Measurements from ENCODE around the gene DLG2.

Gene DLG2

DNA sequence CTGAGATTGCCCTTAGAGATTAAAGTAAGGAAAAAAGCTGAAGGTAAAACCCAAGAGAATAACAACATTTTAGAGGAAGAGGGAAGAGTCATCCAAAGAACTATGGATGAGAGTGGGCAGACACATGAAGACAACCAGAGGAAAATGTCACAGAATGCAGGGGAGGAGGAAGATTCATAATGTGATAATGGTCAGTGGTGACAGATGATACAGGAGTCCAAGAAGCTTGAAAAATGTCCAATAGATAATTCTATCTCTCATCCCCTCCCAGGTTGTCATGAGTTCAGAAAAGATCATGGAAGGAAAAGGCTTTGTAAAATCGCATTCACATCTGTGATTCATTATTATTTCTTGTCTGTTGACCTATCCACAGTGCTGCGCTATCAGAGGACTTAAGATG is 2058.6 kb downstream of the DLG2 start:
- DNase-seq (ENCODE audit: low read depth), result no peak

DNA sequence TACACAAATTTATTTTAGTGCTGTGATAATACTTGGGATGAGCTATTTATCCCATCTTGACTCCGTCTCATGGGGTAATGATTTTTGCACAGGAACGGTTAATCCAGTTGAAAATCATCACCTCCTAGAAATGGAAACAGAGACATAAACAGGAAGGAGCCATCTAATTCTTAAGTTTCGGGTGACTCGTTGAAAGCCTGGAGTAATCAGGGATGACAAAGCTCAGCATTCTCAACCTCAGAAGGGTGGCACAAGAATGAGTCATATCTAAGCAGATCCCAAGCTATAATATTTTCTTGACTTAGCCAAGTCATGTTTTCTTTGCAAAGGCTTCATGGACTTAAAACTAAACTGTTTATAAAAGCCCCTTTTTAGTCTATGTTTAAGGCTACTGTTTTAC is 2060.2 kb downstream of the DLG2 start:
- no peak for DNase-seq (ENCODE audit: low read depth)

DNA sequence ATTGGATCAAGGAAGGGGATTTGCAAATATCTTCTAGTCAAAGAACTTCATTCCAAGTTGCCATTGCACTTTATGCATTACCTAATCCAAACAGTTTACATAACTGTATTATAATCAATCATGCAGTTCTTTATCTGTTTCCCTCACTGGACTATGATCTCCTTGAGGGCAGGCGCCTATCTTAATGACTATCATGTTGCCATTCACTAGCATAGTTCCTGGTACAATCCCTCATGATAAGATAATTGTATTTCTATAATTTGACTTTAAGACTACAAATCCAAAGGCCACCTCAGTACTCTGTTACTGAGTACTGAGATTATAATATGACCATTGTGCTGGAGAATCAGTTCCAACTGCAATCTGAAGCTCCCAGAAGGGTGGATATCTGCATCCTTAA is 2062.3 kb downstream of the DLG2 start:
- DNase-seq (ENCODE audit: low read depth), result no peak

DNA sequence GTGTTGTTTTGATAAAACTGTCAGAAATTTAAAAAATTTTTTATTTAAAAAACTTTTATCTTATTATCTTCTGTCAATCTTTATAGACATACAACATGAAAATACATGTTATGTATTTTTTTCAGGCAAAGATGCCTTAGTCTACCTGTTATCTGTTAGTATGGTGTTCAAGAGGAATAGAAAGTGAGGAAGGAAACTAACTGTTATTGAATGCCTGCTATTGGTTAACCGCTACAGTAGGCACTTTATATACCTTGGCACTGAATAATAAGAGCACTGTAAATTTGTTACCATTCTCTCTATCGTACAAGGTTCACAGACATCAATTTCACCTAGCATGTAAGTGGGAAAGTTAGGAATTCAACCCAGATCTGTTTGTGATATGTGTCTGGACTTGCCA is 2068.9 kb downstream of the DLG2 start:
- DNase-seq (ENCODE audit: low read depth), result no peak

DNA sequence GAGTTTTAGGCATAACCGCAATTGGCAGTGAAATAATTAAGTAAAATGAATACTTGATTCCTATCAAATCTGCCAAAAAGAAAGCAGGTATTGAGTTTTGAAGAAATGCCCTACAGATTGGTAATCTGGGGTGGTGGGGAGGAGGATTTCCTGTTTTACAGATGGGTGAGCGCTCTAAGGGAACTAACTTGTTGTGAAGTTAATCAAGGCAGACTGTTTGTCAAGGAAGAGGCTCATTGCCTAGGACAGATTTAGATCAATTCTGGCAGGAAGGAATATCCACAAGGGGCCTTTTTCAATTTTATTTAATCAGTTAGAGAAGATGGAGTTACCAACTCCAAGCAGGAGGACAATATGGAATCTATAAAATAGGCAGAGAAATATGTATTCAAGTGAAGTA is 2069.5 kb downstream of the DLG2 start:
- no peak for DNase-seq (ENCODE audit: low read depth)

DNA sequence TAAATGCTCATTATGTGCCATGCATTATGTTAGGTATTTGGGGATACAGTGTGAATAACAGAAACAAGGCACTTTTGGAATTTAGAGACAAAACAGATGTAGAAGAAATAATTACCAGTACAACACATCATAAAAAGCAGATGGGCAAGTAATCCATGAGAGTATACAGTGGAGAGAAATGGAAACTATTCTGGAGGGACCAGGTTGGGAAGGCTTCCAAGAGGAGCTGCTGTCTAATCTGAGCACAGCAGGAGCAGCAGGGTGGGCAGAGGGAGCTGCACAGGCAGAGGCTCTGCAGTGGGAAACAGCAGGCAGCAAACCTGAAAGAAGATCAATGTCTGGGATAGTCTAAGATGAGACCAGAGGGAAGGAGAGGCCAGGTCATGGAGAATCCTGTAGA is 2072.3 kb downstream of the DLG2 start:
- DNase-seq (ENCODE audit: low read depth), result no peak

DNA sequence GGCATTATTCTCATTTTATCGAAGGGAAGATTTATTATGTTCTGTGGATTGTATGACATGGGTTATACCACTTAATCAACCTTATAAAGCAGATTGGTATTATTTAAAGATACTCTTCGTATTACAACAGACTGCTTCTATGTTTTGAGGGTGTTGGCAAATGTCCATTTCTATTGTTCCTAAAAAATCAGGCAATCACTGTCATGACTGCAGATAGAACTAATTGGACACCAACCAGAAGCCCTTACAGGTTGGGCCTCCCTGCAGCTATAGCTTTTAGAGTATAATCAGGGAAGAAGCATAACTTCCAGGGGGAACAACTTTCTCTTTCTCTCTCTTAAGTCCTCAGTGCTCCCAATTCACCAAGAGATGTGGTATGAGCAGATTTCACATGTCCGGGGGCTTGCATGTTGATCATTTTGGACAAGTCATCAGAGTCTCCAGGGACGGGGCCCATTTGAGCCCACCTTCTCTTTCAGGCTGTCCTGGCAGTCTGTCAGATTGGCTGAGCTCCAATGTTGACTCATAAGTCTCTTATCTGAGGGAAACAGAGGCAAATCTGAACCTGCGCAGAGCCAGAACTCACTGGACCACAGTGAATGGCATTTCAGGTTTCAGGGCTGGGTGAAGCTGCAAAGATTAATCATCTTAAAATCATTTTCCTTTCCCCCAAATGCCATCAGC is 2077.0 kb downstream of the DLG2 start:
- no peak for DNase-seq (ENCODE audit: low read depth)

DNA sequence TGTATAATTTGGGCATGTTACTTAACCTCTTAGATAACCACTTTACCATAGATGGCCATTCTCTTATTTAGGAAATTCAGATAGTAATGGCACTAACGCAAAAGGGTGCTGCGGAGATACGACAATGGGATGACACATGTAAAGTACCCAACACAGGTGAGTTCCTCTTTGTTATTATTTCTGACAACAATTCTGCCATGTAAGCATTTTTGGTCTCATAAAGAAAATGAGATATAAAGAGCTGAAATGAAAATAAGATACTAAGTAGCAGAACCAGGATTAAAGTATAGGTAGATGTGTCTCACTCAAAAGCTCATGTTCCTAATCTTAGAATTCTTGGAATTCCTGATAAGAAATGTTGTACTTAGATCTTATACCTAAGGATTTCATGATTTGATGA is 2080.8 kb downstream of the DLG2 start:
- no peak for DNase-seq (ENCODE audit: low read depth)

DNA sequence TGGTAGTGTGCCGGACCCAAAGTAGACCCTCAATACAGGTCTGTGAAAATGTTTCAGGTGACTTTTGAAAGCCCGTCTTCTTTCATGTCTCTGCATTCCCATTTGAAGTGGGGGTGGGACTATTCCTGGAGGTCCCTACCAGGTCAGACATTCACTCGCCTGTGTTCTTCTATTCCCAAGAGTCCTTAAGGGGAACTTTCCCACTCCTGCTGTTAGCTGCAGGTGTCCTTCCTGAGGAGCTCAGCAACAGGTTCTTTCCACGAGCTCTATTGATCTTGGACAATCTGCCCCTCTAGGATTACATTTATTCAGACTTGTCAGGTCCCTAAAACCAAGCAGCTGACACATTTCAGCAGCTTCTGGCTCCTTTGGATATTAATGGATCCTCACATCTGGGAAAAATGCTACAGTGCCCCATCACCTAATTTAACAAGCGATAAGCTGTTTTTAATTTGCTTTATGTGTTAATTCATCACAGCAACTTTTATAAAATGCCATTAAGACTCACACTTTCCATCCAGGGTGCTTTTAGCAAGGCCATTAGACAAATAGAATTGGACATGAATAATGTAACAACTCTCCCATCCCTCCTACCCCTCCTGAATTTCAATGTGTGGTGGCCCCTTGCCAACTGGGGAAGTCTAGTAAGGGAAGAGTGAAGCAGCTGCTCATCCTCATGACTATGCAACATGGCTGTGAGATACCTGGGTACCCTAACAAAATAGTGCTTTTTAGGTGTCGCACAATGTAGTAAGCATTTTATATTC is 2081.5 kb downstream of the DLG2 start:
- DNase-seq (ENCODE audit: low read depth), result no peak

DNA sequence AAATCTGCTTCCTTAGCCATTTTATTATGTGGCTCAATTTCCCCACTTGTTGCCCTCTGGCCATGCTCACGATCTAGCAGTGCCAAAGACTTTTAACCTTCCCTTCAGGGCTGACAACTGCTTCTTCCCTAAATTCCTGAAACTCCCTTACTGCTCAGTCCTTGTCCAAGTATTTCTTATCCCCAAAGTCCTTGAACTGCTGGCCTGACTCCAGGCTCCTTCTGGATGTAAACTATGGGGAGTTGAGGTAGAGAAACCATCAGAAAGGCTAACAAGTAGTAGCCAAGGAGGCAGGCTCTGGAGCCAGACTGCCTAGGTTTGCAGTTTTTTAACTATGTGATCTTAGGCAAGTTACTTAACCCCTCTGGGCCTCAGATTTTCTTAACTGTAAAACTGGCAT is 2082.3 kb downstream of the DLG2 start:
- no peak for DNase-seq (ENCODE audit: low read depth)

DNA sequence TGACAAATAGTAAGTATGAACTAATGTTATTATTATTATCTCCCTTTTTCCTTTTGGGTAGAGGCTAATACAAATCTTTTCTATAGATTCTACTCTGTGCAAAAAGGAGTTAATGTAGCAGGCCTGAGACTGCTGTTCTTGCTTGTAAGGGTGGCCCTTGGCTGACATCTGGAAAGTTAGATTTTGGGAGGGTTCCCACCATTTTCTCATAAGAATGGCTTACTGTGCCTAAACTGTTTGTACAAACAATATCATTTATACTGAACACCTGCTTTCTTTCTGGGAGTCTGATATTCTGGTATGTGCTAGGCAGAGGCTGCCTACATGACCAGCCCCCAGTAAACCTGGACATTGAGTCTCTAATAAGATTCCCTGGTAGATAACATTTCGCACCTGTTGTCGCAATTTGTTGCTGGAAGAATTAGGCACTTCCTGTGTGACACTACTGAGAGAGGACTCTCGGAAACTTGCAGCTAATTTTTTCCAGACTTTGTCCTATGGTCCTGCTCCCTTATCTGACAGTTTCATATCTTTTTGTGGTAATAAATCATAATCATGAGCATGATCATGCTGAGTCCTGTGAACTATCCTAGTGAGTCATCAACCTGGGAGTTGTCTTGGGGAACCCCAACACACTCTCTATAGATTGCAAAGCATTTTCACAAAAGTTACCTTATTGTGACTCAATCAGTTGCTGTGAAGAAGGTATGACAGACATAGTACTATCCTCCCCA is 2083.3 kb downstream of the DLG2 start:
- no peak for DNase-seq (ENCODE audit: low read depth)

DNA sequence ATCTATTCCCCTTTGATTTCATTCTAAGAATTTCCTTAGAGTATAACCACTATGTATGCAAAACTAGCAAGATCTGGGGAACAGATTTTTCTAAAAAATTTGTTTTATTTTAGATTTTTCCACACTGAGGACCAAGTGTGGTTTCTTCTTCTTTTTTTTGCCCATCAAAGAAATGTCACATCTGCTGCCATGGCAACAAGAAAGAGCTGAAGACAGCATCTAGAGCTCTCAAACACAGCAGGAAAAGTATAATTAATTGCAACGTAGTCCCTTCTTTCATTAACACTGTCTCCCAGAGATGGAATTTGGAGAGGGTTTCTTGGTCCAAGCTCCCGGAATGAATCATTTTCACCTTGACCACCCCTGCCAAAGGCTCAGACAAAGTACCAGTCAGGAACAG is 2084.3 kb downstream of the DLG2 start:
- DNase-seq (ENCODE audit: low read depth), result no peak

DNA sequence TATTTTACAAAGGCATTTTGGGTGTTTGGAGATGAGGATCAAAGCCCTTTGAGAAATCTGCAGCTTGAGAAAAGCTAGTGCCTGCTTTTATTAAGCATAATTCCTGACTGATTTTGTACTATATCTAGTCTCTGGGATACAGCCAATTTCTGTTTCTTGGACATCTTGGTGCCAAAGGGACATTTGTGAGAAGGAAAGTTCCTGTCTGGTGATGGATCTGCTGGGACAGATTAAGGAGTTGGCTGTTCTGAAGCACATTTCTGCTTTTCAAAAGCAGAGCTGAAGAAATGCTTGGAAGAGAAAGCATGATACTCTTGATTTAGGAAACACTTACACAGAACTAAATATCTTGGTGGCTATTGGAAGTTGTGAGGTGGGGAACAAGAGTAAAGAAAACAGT is 2086.4 kb downstream of the DLG2 start:
- DNase-seq (ENCODE audit: low read depth), result no peak

DNA sequence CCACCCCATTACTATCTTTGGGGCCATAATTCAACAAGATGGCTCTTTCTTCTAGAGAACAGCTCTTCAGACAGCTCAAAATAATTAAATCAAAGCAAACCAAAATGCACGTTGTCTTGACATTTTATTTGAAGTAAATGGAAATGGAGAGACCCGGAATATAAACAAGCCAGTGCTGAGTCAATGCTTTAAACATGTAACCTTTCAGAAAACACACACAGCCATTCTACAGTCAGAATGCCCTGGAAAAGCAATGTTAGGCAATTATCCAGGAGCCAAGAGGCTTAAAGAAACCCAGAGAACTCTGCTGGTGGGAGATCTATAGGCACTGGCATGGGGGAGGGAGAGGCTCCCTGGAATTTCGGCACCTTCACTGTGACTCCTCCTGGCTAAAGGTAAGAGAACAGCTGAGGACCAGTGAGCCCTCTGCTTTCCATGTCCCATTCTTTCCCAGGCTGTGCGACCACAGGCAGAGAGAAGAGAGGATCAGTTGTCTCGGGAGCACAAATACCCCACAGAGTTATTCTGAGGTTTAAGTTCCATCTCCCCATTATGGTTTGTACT is 2086.9 kb downstream of the DLG2 start:
- DNase-seq (ENCODE audit: low read depth), result no peak

DNA sequence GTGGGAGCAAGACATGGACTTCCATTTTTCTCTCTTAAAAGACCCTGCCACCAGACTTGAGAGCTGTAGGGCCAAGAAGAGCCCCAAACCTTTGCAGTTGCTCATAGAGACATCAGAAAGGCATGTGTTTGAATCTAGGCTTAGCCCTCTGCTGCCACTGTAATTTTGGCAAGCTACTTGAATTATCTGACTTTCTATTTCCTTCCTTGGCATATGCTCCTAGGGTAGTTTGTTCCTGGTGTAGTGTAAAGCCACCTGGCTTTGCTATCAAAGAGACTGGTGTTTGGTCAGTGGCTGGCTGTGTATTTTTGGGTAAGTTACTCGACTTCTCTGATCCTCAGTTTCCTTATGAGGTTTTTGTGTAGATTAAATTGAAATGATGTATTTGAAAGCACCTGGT is 2088.9 kb downstream of the DLG2 start:
- DNase-seq (ENCODE audit: low read depth), result no peak

DNA sequence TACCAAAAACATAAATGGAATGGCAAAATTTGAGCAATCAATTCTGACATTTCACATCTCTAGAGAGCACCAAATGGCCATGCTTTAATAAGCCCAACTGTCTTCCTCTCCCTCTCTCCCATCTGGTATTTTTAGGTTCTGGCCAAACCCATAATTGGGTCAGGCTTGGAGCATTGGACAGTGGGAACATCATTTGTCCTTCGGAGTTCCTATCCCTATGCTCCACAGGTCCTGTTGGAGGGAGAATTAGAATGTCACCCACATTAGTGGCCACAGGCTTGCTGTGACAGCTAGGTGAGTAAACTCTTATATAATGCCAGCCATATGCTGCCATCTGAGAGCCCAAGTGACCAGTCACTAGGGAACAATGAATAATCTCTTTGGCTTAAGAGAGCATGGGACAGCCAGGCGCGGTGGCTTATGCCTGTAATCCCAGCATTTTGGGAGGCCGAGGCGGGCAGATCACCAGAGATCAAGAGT is 2090.0 kb downstream of the DLG2 start:
- DNase-seq (ENCODE audit: low read depth), result no peak

DNA sequence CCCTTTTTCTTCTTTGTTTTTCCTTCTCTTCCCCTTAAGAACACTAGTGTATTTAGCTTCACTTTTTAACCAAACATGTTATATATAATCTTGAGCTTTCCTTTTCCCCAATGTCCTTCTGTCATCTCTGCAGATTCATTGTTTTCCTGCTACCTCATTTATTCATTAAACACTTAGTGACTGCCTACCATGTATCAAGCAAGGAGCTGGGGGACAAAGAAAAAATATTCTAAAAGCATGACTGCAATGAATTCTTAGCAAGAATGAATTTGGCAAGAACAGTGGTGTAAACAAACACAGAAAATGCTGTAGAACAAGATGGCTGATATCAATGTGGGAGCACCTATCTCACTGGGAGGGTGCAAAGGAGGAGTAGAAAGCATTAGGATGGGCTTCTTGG is 2094.0 kb downstream of the DLG2 start:
- no peak for DNase-seq (ENCODE audit: low read depth)

DNA sequence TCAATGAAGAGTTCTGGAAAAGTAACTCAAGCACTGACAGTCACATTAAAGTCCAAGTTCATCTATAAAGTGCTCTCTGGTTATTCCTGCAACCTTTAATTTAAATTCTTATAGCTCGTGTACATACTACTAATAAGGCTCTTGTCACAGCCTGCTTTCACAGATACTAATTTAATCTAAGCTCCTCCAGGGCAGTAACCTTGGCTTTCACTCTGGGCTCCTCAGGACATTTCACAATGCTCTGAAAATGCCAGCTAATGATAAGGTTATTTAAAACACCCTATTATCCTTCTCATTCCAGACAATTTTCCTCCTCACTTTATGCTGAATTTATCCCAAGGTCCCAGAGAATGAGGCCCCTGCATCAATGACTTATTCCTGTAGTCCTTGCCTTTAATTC is 2098.3 kb downstream of the DLG2 start:
- DNase-seq (ENCODE audit: low read depth), result no peak

DNA sequence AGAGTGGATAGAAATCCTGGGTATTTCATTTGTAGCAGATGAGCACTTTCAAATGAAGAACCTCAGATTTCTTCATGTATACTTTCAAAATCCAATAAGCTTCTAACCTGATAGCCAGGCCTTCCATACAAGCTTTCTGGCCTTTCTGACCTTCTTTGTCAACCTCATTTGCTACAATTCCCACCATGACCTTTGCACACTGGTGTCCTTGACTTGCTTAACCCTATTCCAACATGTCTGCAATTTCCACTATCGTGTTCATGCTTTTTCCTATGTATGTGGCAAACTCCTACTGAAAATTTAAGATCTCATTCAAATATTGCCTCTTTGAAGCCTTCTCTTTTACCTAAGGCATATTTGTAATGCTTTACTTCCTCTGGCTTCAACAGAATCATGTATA is 2098.9 kb downstream of the DLG2 start:
- no peak for DNase-seq (ENCODE audit: low read depth)

DNA sequence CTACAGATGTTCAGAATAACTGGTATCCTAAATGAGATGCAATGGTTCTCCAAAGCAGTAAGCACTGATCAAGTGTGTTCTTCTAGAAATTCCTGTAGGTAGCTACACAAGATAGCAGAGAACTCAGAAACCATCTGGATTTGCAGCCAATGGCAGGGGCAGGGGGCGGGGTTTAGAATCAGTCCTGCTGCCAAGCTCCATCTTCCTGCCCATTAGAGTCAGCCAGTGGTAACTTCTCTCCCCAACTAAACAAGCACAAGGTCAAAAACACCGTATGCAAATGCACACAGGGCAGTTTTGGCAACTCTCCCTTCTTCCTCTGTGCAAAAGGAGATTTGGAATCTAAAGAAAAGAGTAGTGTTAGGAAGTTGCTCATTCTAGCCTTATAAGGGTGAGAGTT is 2103.5 kb downstream of the DLG2 start:
- no peak for DNase-seq (ENCODE audit: low read depth)

DNA sequence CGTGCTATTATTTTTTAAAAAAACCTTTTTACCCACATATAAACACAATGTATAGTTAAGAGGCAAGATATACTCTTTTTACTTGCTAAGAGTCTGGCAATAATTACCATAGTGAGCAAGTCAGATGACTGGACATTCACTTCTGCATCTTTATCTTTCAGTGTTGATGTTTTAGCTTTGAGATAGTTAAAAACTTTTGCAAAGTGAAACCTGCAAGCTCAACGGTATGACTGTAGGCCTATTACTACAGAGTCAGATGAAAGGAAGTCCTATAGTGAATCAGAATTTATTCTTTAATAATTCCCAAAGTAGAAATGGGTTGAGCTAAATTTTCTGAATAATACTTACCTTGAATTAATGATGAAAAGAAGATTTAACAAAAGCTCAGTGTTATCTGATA is 2104.2 kb downstream of the DLG2 start:
- no peak for DNase-seq (ENCODE audit: low read depth)

DNA sequence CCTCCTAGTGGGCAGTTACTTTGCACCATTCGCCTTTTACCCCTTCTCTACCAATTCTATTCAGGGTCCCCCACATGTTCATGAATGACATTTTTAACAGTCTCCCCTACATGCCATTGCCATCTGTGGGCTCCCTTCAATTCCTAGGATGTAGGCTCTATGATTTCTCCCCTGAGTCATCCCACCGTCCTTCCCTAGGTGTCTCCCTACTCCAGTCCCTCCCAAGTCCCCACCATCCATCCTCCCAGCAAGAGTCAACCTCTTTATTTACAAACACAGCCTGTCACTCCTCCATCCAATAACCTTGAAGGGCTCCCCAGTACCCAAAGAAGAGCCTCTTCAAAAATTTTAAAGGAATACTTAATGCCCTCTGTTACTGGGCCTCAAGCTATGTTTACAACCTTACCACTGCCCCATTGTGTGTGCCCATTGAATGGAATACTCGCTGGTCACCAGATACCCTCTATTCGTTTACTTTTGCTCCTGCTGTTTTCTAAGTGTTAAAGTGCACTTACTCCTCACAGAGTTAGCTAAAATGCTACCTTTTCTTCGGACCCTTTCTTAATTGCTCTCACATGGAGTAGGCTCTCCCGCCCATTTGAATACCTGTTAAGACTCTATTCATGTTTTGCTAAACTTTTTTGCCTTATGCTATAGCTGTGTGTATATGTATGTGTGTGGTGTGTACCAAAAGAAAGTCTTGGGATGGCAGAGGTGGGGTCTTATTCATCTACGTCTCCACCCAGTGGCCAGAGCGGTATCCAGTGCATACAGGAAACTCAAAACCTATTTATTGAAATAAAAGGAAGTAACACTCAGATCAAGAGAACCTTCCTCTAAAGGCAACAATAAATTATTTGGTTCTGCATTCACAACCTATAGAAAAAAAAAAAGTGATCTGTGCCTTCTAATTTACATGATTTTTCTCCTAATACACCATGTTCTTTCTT is 2105.2 kb downstream of the DLG2 start:
- DNase-seq (ENCODE audit: low read depth), result no peak

Measured in activated gamma-delta T cell treated with anti-CD3 and anti-CD28 coated beads, Interleukin-2, amount 50 U/mL, for 16 hours (primary cell).